Astrocyte (in vitro differentiated cells and primary cell): ENCODE data around the gene SV2C.

Experiments
- CTCF ChIP-seq: IDR thresholded peaks from 2 replicates; pipeline ENCODE4 v1.5.1; 2011; ENCODE audit warnings: low read depth, mild to moderate bottlenecking, inconsistent platforms, low read length, moderate library complexity; ENCODE audit not compliant: insufficient read depth
- EZH2 ChIP-seq: IDR thresholded peaks from 2 replicates; pipeline ENCODE4 v1.6.1; 2012; ENCODE audit warnings: mild to moderate bottlenecking, low read length, inconsistent platforms; ENCODE audit not compliant: insufficient read depth

- TF ChIP-seq CTCF: no peak
- no peak for TF ChIP-seq EZH2
Observed at GRCh38 chr5:76085243-76085579, 2.0 kb downstream of the SV2C start.
